HEK293 (cell line): ENCODE results near the gene RNF214.

Experiments used
- CTCF ChIA-PET: fragments of 350-600 bp; formaldehyde crosslinking; extraction: SDS; loops from one replicate; lab custom pipeline; 2021; ENCODE audit warnings: antibody characterized with exemption; lab: Yijun Ruan, JAX
- POLR2A ChIA-PET: fragments of 300-600 bp; formaldehyde crosslinking; extraction: SDS; loops from one replicate; lab custom pipeline; 2020; ENCODE audit warnings: antibody characterized with exemption, inconsistent platforms; lab: Yijun Ruan, JAX
- H3K27ac ChIP-seq: fragments of 200-500 bp; sonication (Bioruptor generic); 2 replicates; pipeline ENCODE4 v1.5.1; 2014; ENCODE audit warnings: low read depth, low read length, control low read depth, inconsistent platforms; ENCODE audit errors: extremely low read depth
- H3K36me3 ChIP-seq, 2 experiments: fragments of 200-500 bp in 1 of 2; sonication (Bioruptor generic) in 1 of 2; 1 replicate in 1 of 2; 2 replicates in 1 of 2; pipeline ENCODE4 v1.5.1; 2014 to 2017; ENCODE audit warnings: inconsistent platforms in 2 of 2, low read length in 2 of 2; ENCODE audit not compliant: control insufficient read depth in 2 of 2, insufficient read depth in 1 of 2
- H3K4me1 ChIP-seq: fragments of 200-500 bp; sonication (Bioruptor generic); 2 replicates; pipeline ENCODE4 v1.5.1; 2014; ENCODE audit warnings: mild to moderate bottlenecking, low read length, inconsistent platforms; ENCODE audit not compliant: control insufficient read depth, insufficient read depth
- H3K4me3 ChIP-seq: 2 replicates; pipeline ENCODE4 v1.5.1; 2011; ENCODE audit warnings: low read depth, mild to moderate bottlenecking, control low read depth, low read length, moderate library complexity
- H3K9me3 ChIP-seq: fragments of 200-500 bp; sonication (Bioruptor generic); 2 replicates; pipeline ENCODE4 v1.5.1; 2014; ENCODE audit warnings: low read depth, low read length, inconsistent platforms; ENCODE audit not compliant: control insufficient read depth, insufficient read depth
- BCL11A ChIP-seq: fragments of 450-650 bp; formaldehyde crosslinking; IDR thresholded peaks from 2 replicates; pipeline ENCODE4 v1.5.1; 2016; ENCODE audit warnings: low read depth, missing biosample characterization, missing genetic modification characterization
- GLI4 ChIP-seq: fragments of 450-650 bp; formaldehyde crosslinking; IDR thresholded peaks from 2 replicates; pipeline ENCODE4 v1.5.1; 2016; ENCODE audit warnings: missing biosample characterization, missing genetic modification characterization
- HOXD13 ChIP-seq: sonication (generic); formaldehyde crosslinking; IDR thresholded peaks from 2 replicates; pipeline ENCODE4 v1.8.0; 2022; ENCODE audit warnings: missing genetic modification reagents, borderline replicate concordance
- IKZF3 ChIP-seq: fragments of 450-650 bp; IDR thresholded peaks from 2 replicates; pipeline ENCODE4 v1.5.0; 2018; ENCODE audit warnings: missing biosample characterization, mild to moderate bottlenecking, missing genetic modification characterization, moderate library complexity
- KLF7 ChIP-seq: fragments of 450-650 bp; formaldehyde crosslinking; IDR thresholded peaks from 2 replicates; pipeline ENCODE4 v1.5.1; 2016; ENCODE audit warnings: missing biosample characterization, missing genetic modification characterization, borderline replicate concordance
- KLF8 ChIP-seq: fragments of 450-650 bp; formaldehyde crosslinking; IDR thresholded peaks from 2 replicates; pipeline ENCODE4 v1.5.1; 2016; ENCODE audit warnings: missing biosample characterization, missing genetic modification characterization
- MYNN ChIP-seq: fragments of 450-650 bp; formaldehyde crosslinking; IDR thresholded peaks from 2 replicates; pipeline ENCODE4 v1.5.1; 2016; ENCODE audit warnings: missing biosample characterization, missing genetic modification characterization, borderline replicate concordance
- MZF1 ChIP-seq: fragments of 450-650 bp; formaldehyde crosslinking; IDR thresholded peaks from 2 replicates; pipeline ENCODE4 v1.5.1; 2017; ENCODE audit warnings: missing biosample characterization, missing genetic modification characterization, borderline replicate concordance
- ZBTB20 ChIP-seq: fragments of 450-650 bp; formaldehyde crosslinking; IDR thresholded peaks from 2 replicates; pipeline ENCODE4 v1.5.1; 2016; ENCODE audit warnings: missing biosample characterization, missing genetic modification characterization
- ZFP3 ChIP-seq: fragments of 450-650 bp; formaldehyde crosslinking; IDR thresholded peaks from 2 replicates; pipeline ENCODE4 v1.5.1; 2016; ENCODE audit warnings: low read depth, missing biosample characterization, missing genetic modification characterization
- ZIC2 ChIP-seq: fragments of 450-650 bp; formaldehyde crosslinking; IDR thresholded peaks from 2 replicates; pipeline ENCODE4 v1.5.1; 2016; ENCODE audit warnings: missing biosample characterization, missing genetic modification characterization
- ZNF23 ChIP-seq: fragments of 450-650 bp; formaldehyde crosslinking; IDR thresholded peaks from 2 replicates; pipeline ENCODE4 v1.5.1; 2016; ENCODE audit warnings: missing biosample characterization, missing genetic modification characterization, borderline replicate concordance
- ZNF404 ChIP-seq: fragments of 450-650 bp; formaldehyde crosslinking; IDR thresholded peaks from 2 replicates; pipeline ENCODE4 v1.5.1; 2017; ENCODE audit warnings: missing biosample characterization, missing genetic modification characterization
- ZNF433 ChIP-seq: fragments of 450-650 bp; formaldehyde crosslinking; IDR thresholded peaks from 2 replicates; pipeline ENCODE4 v1.5.1; 2016; ENCODE audit warnings: missing biosample characterization, missing genetic modification characterization, low read depth
- ZNF558 ChIP-seq: fragments of 450-650 bp; formaldehyde crosslinking; IDR thresholded peaks from 2 replicates; pipeline ENCODE4 v1.5.1; 2016; ENCODE audit warnings: missing biosample characterization, missing genetic modification characterization
- ZNF596 ChIP-seq: fragments of 450-650 bp; IDR thresholded peaks from 2 replicates; pipeline ENCODE4 v1.5.0; 2018; ENCODE audit warnings: missing biosample characterization, mild to moderate bottlenecking, missing genetic modification characterization, moderate library complexity
- ZNF610 ChIP-seq: fragments of 450-650 bp; formaldehyde crosslinking; IDR thresholded peaks from 2 replicates; pipeline ENCODE4 v1.5.1; 2016; ENCODE audit warnings: missing biosample characterization, missing genetic modification characterization, borderline replicate concordance
- ZNF76 ChIP-seq: fragments of 450-650 bp; formaldehyde crosslinking; IDR thresholded peaks from 2 replicates; pipeline ENCODE4; 2016; ENCODE audit warnings: low read depth, missing biosample characterization, missing genetic modification characterization, borderline replicate concordance
- ZNF777 ChIP-seq: fragments of 450-650 bp; formaldehyde crosslinking; IDR thresholded peaks from 2 replicates; pipeline ENCODE4 v1.5.1; 2017; ENCODE audit warnings: missing biosample characterization, missing genetic modification characterization, borderline replicate concordance
- ZXDB ChIP-seq: fragments of 450-650 bp; formaldehyde crosslinking; IDR thresholded peaks from 2 replicates; pipeline ENCODE4 v1.5.1; 2016; ENCODE audit warnings: missing biosample characterization, missing genetic modification characterization
- TF ChIP-seq, protein P1 (sequence below): fragments of 450-650 bp; formaldehyde crosslinking; IDR thresholded peaks from 2 replicates; pipeline ENCODE4 v1.5.1; 2016; ENCODE audit warnings: missing biosample characterization, missing genetic modification characterization
- TF ChIP-seq, protein P2 (sequence below): fragments of 450-650 bp; formaldehyde crosslinking; IDR thresholded peaks from 2 replicates; pipeline ENCODE4 v1.5.1; 2016; ENCODE audit warnings: missing biosample characterization, missing genetic modification characterization, low read depth
- TF ChIP-seq, protein P3 (sequence below): fragments of 450-650 bp; formaldehyde crosslinking; IDR thresholded peaks from 2 replicates; pipeline ENCODE4 v1.5.1; 2016; ENCODE audit warnings: missing biosample characterization, missing genetic modification characterization

Gene RNF214

DNA sequence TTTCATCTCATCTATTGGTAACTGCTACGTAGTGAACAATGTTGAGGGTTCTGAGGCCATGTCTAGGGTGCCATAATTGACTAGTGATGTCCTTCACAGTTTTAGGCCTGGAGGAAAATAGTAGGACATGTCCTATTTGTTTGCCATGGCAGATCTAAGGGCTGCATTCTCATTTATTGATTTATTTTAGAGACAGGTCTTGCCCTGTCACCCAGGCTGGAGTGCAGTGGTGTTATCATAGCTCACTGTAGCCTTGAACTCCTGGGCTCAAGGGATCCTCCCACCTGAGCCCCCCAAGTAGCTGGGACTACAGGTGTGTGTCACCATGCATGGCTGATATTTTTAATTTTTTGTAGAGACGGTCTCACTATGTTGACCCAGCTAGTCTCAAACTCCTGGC, 100.4 kb downstream of the RNF214 start:
- Histone ChIP-seq H3K4me1 (no peaks in the 10 kb centered on the region), H3K4me3 (no peak overlapping the region), H3K27ac (no peak overlapping the region), H3K9me3 (no peaks in the 10 kb centered on the region), H3K36me3 (peaks cover 0 to 7% of the 10 kb centered on the region in 2 experiments; a peak in 1 of 3 replicates)
- ChIA-PET POLR2A (interaction anchor here (0.5 to 0.7 kb wide), 2 partner anchors 28 to 416 kb away, joined by 3 to 4 read pairs; no protein-coding TSS in a partner anchor), CTCF (interaction anchor here (0.7 to 1.3 kb wide), 2 partner anchors 9 to 486 kb away, joined by 3 to 6 read pairs; no protein-coding TSS in a partner anchor)
- TF ChIP-seq ZNF404 (tag by site-specific recombination) (no peak), ZBTB20 (tag by site-specific recombination) (no peak), KLF8 (tag by site-specific recombination) (no peak), GLI4 (tag by site-specific recombination) (no peak), ZNF76 (tag by site-specific recombination) (no peak)
- TF ChIP-seq, protein P1, sequence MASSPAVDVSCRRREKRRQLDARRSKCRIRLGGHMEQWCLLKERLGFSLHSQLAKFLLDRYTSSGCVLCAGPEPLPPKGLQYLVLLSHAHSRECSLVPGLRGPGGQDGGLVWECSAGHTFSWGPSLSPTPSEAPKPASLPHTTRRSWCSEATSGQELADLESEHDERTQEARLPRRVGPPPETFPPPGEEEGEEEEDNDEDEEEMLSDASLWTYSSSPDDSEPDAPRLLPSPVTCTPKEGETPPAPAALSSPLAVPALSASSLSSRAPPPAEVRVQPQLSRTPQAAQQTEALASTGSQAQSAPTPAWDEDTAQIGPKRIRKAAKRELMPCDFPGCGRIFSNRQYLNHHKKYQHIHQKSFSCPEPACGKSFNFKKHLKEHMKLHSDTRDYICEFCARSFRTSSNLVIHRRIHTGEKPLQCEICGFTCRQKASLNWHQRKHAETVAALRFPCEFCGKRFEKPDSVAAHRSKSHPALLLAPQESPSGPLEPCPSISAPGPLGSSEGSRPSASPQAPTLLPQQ (tag by site-specific recombination) = no peak

DNA sequence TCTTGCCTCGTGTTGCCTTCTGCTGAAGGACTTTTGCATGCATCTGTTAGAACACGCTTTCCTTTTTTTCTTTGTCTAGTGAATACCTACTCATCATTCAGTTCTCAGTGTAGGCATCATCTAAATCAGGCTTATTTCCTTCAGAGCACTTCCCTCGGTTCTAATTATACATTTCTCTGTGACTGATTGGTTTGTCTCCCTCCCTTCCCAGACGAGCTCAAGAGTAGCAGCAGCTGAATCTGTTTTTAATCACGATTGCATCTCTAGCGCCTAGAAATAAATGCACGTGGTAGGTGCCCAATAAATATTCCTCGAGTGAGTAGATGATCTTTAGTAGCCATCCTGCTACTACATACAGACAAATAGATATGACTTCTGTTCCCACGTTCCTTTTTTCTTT, 101.4 kb downstream of the RNF214 start:
- Histone ChIP-seq H3K9me3 (no peaks in the 10 kb centered on the region), H3K27ac (no peak overlapping the region), H3K4me3 (no peak overlapping the region), H3K36me3 (peaks cover 0 to 15% of the 10 kb centered on the region in 2 experiments; a peak in 1 of 3 replicates), H3K4me1 (no peaks in the 10 kb centered on the region)
- ChIA-PET POLR2A (interaction anchor here (0.6 kb wide), 1 partner anchor 9 kb away, joined by 4 read pairs; no protein-coding TSS in a partner anchor), CTCF (no interaction called here)
- no peak for TF ChIP-seq HOXD13 (CRISPR knock-in tag)
- TF ChIP-seq MYNN (tag by site-specific recombination) = no peak
- TF ChIP-seq ZIC2 = no peak
- TF ChIP-seq ZXDB (tag by site-specific recombination) = no peak
- no peak for TF ChIP-seq KLF8 (tag by site-specific recombination)
- TF ChIP-seq, protein P2, sequence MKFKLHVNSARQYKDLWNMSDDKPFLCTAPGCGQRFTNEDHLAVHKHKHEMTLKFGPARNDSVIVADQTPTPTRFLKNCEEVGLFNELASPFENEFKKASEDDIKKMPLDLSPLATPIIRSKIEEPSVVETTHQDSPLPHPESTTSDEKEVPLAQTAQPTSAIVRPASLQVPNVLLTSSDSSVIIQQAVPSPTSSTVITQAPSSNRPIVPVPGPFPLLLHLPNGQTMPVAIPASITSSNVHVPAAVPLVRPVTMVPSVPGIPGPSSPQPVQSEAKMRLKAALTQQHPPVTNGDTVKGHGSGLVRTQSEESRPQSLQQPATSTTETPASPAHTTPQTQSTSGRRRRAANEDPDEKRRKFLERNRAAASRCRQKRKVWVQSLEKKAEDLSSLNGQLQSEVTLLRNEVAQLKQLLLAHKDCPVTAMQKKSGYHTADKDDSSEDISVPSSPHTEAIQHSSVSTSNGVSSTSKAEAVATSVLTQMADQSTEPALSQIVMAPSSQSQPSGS (tag by site-specific recombination) = no peak
- TF ChIP-seq, protein P3, sequence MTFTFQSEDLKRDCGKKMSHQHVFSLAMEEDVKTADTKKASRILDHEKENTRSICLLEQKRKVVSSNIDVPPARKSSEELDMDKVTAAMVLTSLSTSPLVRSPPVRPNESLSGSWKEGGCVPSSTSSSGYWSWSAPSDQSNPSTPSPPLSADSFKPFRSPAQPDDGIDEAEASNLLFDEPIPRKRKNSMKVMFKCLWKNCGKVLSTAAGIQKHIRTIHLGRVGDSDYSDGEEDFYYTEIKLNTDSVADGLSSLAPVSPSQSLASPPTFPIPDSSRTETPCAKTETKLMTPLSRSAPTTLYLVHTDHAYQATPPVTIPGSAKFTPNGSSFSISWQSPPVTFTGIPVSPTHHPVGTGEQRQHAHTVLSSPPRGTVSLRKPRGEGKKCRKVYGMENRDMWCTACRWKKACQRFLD = no peak
- no peak for TF ChIP-seq ZNF23 (tag by site-specific recombination)
- TF ChIP-seq ZNF610 (tag by site-specific recombination) = no peak
- no peak for TF ChIP-seq ZFP3 (tag by site-specific recombination)
- TF ChIP-seq KLF7 (tag by site-specific recombination) = no peak

DNA sequence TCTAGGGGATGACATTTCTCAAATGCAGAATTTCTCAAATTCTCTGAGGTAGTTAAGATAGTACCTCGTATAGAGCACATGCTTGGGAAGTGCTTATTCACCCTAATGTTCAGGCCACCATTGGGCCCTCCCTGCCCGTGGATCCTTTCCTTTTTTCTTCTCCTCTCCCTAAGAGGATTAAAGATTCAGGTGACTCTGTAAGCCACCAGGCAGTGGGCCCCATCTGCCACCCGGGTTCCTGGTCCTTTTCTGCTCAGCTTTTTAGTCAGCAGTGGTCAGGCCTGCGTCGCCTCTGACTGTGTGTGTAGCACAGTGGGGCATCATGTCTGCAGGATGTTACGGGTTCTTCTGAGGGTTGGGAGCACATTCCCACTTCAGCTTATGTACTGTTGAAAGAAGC, 102.4 kb downstream of the RNF214 start:
- Histone ChIP-seq H3K4me3 (no peak overlapping the region), H3K4me1 (no peaks in the 10 kb centered on the region)
- TF ChIP-seq IKZF3 = no peak
- TF ChIP-seq ZNF558 (tag by site-specific recombination) = no peak
- no peak for TF ChIP-seq MZF1
- TF ChIP-seq ZIC2 = no peak
- no peak for TF ChIP-seq ZBTB20 (tag by site-specific recombination)
- no peak for TF ChIP-seq ZNF596 (tag by site-specific recombination)
- TF ChIP-seq ZNF777 (tag by site-specific recombination) = no peak
- no peak for TF ChIP-seq ZNF433
- TF ChIP-seq BCL11A (tag by site-specific recombination) = no peak
- TF ChIP-seq, all 188 proteins: peak for 0
- Histone ChIP-seq H3K36me3 (peaks cover 0 to 23% of the 10 kb centered on the region in 2 experiments; a peak in 2 of 3 replicates), H3K27ac (no peak overlapping the region), H3K9me3 (no peaks in the 10 kb centered on the region)
- ChIA-PET CTCF (interaction anchor here (0.7 kb wide), 1 partner anchor 96 kb away, joined by 3 read pairs; no protein-coding TSS in a partner anchor), POLR2A (no interaction called here)
